CD4-positive, alpha-beta T cell treated with Interleukin-6 for 4 hours (primary cell): Measurements from ENCODE around the gene AP3B1.

ENCODE experiments used
- DNase-seq: peaks from one replicate; pipeline ENCODE4 v3.0.0-alpha.2; 2020; ENCODE audit warnings: mixed read lengths

The AP3B1 gene

GRCh38 chr5:78294248-78295034, at the start of gene AP3B1:
AP3B1 (minus strand) TSS chr5:78294698; CDS start chr5:78294579, 119 bp downstream.
- DNase-seq = peak; percentile 98

GRCh38 chr5:78341440-78341839, 46.9 kb upstream of the AP3B1 start:
- no peak for DNase-seq

GRCh38 chr5:78339617-78340436, 45.3 kb upstream of the AP3B1 start:
- DNase-seq = no peak

- DNase-seq = no peak
These were observed 42.2 kb upstream of the AP3B1 start for GRCh38 chr5:78336698-78337097.

- DNase-seq = no peak
These were observed 41.5 kb upstream of the AP3B1 start for GRCh38 chr5:78335976-78336375.

- no peak for DNase-seq
These were observed 40.3 kb upstream of the AP3B1 start for GRCh38 chr5:78334811-78335210.

GRCh38 chr5:78331523-78332080, 37.1 kb upstream of the AP3B1 start:
- DNase-seq = no peak

GRCh38 chr5:78328585-78329173, 34.2 kb upstream of the AP3B1 start:
- DNase-seq = no peak

- no peak for DNase-seq
These were observed 33.4 kb upstream of the AP3B1 start for GRCh38 chr5:78327761-78328510.

- DNase-seq = no peak
These were observed 32.4 kb upstream of the AP3B1 start for GRCh38 chr5:78326930-78327329.

GRCh38 chr5:78323241-78323640, 28.7 kb upstream of the AP3B1 start:
- no peak for DNase-seq

GRCh38 chr5:78320401-78320800, 25.9 kb upstream of the AP3B1 start:
- peak; percentile 3 for DNase-seq

- no peak for DNase-seq
These were observed 23.8 kb upstream of the AP3B1 start for GRCh38 chr5:78318337-78318736.

- DNase-seq = no peak
These were observed 23.0 kb upstream of the AP3B1 start for GRCh38 chr5:78317515-78317914.

- DNase-seq = no peak
These were observed 14.2 kb upstream of the AP3B1 start for GRCh38 chr5:78308703-78309102.

- DNase-seq = no peak
These were observed 6.1 kb upstream of the AP3B1 start for GRCh38 chr5:78300464-78301045.

GRCh38 chr5:78295035-78295961, 800 bp upstream of the AP3B1 start:
- peak; percentile 66 for DNase-seq

- DNase-seq = no peak
These were observed 649 bp downstream of the AP3B1 start for GRCh38 chr5:78293851-78294247.

- no peak for DNase-seq
These were observed 2.8 kb downstream of the AP3B1 start for GRCh38 chr5:78291687-78292086.

- no peak for DNase-seq
These were observed 4.6 kb downstream of the AP3B1 start for GRCh38 chr5:78289911-78290310.

- DNase-seq = no peak
These were observed 6.3 kb downstream of the AP3B1 start for GRCh38 chr5:78288246-78288645.
